Panc1 (cell line): ENCODE data around the gene FADD. TPM values are rescaled to one million over a fixed set of nuclear protein-coding genes. Genes with fewer than 3 reads are reported as not detected.

Source experiments
- ATAC-seq: fragments of 200-7000 bp; cut with Tn5 transposase; 2 replicates; pipeline ENCODE4 v1.9.1; 2020; ENCODE audit warnings: mild to moderate bottlenecking, moderate library complexity
- BruUV-seq: library from RNA; stranded (reverse); fragments of 400-500 nt; replicated peaks from 2 replicates; lab custom pipeline; 2021; lab: Mats Ljungman, UMichigan
- CTCF ChIA-PET: fragments of 300-600 bp; sonication (Branson Sonifier 250); formaldehyde crosslinking; loops from one replicate; lab custom pipeline; 2022; ENCODE audit warnings: antibody characterized with exemption; lab: Charles Lee
- POLR2A ChIA-PET: fragments of 300-600 bp; sonication (Branson Sonifier 250); formaldehyde crosslinking; loops from one replicate; lab custom pipeline; 2022; ENCODE audit warnings: antibody characterized with exemption; lab: Charles Lee
- DNase-seq: peaks from one replicate; pipeline ENCODE4 v3.0.0-alpha.2; 2010; ENCODE audit warnings: low read depth, low spot score
- H3K27ac ChIP-seq: 2 replicates; pipeline ENCODE4 v1.5.1; 2011; ENCODE audit warnings: mild to moderate bottlenecking, low read length, inconsistent platforms
- H3K27me3 ChIP-seq: fragments of 200-500 bp; sonication (Bioruptor generic); 2 replicates; pipeline ENCODE4 v1.6.0; 2014; ENCODE audit warnings: low read length, inconsistent platforms; ENCODE audit not compliant: control insufficient read depth, insufficient read depth
- H3K36me3 ChIP-seq: fragments of 200-500 bp; sonication (Bioruptor generic); 2 replicates; pipeline ENCODE4 v1.5.1; 2014; ENCODE audit warnings: inconsistent platforms, mild to moderate bottlenecking, low read length, moderate library complexity; ENCODE audit not compliant: control insufficient read depth, insufficient read depth
- H3K4me1 ChIP-seq: 2 replicates; pipeline ENCODE4 v1.5.1; 2011; ENCODE audit warnings: inconsistent platforms, mild to moderate bottlenecking, low read length, moderate library complexity; ENCODE audit not compliant: control insufficient read depth, insufficient read depth
- H3K4me3 ChIP-seq, 2 experiments: 2 replicates each; pipeline ENCODE4 v1.5.1; 2011 to 2012; ENCODE audit warnings: low read depth in 2 of 2, low read length in 2 of 2, mild to moderate bottlenecking in 2 of 2, inconsistent platforms in 1 of 2, moderate library complexity in 1 of 2
- H3K9me3 ChIP-seq: fragments of 200-500 bp; sonication (Bioruptor generic); 2 replicates; pipeline ENCODE4 v1.5.1; 2014; ENCODE audit warnings: low read depth, mild to moderate bottlenecking, inconsistent platforms, low read length, moderate library complexity; ENCODE audit not compliant: control insufficient read depth, insufficient read depth
- POLR2AphosphoS5 ChIP-seq: IDR thresholded peaks from 2 replicates; pipeline ENCODE4 v1.6.1; 2012; ENCODE audit warnings: mild to moderate bottlenecking, low read depth, low read length, moderate library complexity
- SIN3A ChIP-seq: IDR thresholded peaks from 2 replicates; pipeline ENCODE4 v1.6.1; 2012; ENCODE audit warnings: low read depth, mild to moderate bottlenecking, low read length, moderate library complexity, borderline replicate concordance; ENCODE audit not compliant: insufficient read depth
- TCF7L2 ChIP-seq: IDR thresholded peaks from 2 replicates; pipeline ENCODE4 v1.6.1; 2011; ENCODE audit warnings: mild to moderate bottlenecking, low read depth, low read length, inconsistent platforms
- in situ Hi-C: cut with HindIII; loops from 2 replicates; pipeline ENCODE4 v1.10.0; 2016; ENCODE audit warnings: low sequenced_read_pairs, low pct_unique_long_range_greater_than_20kb
- intact Hi-C: fragments of 100-400 bp; cut with micrococcal nuclease; formaldehyde crosslinking; loops from one replicate; pipeline ENCODE4 v1.10.0; 2022; ENCODE audit not compliant: unreplicated experiment
- total RNA-seq: library from RNA; stranded (reverse); gene quantifications from one replicate; pipeline ENCODE4 v1.2.1, GENCODE V29; 2021; ENCODE audit not compliant: unreplicated experiment
- TF ChIP-seq, protein P1 (sequence below): fragments of 450-650 bp; IDR thresholded peaks from 2 replicates; pipeline ENCODE4 v1.5.1; 2017; ENCODE audit warnings: mild to moderate bottlenecking
- TF ChIP-seq, protein P2 (sequence below), 2 experiments: IDR thresholded peaks; 2 replicates each; pipeline ENCODE4 v1.6.1; 2011 to 2012; ENCODE audit warnings: low read depth in 2 of 2, control low read depth in 1 of 2, low read length in 1 of 2, mild to moderate bottlenecking in 1 of 2, moderate library complexity in 1 of 2; ENCODE audit not compliant: insufficient read depth in 1 of 2

FADD gene
- total RNA-seq, 1 experiment from 2014 or later, result 47.3 TPM

DNA sequence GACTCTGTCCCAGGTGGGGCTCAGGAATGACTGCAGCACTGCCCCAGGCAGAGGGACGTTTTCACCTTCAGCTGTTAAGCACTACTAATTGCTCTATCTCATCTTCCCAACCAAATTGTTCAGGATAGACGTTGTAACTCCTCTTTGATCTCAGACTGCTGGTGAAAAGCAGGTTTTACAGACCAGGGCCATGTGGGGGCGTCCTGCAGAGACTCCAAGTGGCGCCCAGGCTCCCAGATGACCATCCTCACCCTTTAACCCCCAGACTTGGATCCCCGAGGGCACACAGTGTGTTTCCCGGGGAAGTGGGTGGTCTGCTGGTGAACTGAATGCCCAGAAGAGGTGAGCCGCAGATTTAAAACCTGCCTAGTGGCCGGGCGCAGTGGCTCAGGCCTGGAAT is 23.9 kb downstream of the FADD start:
- TF ChIP-seq TCF7L2 (peak; percentile 68), SIN3A (no peak)
- no peaks in the 10 kb centered on the region for H3K36me3 ChIP-seq
- DNase-seq (no peak), ATAC-seq (no peak)
- BruUV-seq, result no TSS peak
- H3K4me1 ChIP-seq, result no peaks in the 10 kb centered on the region; the same call in 1 of the 2 replicates
- no peaks in the 10 kb centered on the region for H3K27me3 ChIP-seq
- POLR2A ChIA-PET, result no interaction called here
- CTCF ChIA-PET, result no interaction called here
- in situ Hi-C loops, result no loop called here
- no peaks in the 10 kb centered on the region for H3K9me3 ChIP-seq
- intact Hi-C loops, result no loop called here
- no peak overlapping the region for H3K4me3 ChIP-seq
- no peak overlapping the region for H3K27ac ChIP-seq

- H3K4me3 ChIP-seq, result no peak overlapping the region
- no peaks in the 10 kb centered on the region; the same call in 1 of the 2 replicates for H3K9me3 ChIP-seq
- no peaks in the 10 kb centered on the region for H3K36me3 ChIP-seq
- ATAC-seq (no peak), DNase-seq (no peak)
- ChIA-PET POLR2A (no interaction called here), CTCF (no interaction called here)
- no TSS peak for BruUV-seq
- TF ChIP-seq POLR2AphosphoS5 (no peak), SIN3A (no peak), TCF7L2 (no peak)
- TF ChIP-seq, protein P1, sequence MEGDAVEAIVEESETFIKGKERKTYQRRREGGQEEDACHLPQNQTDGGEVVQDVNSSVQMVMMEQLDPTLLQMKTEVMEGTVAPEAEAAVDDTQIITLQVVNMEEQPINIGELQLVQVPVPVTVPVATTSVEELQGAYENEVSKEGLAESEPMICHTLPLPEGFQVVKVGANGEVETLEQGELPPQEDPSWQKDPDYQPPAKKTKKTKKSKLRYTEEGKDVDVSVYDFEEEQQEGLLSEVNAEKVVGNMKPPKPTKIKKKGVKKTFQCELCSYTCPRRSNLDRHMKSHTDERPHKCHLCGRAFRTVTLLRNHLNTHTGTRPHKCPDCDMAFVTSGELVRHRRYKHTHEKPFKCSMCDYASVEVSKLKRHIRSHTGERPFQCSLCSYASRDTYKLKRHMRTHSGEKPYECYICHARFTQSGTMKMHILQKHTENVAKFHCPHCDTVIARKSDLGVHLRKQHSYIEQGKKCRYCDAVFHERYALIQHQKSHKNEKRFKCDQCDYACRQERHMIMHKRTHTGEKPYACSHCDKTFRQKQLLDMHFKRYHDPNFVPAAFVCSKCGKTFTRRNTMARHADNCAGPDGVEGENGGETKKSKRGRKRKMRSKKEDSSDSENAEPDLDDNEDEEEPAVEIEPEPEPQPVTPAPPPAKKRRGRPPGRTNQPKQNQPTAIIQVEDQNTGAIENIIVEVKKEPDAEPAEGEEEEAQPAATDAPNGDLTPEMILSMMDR, result no peak
- TF ChIP-seq, protein P2, sequence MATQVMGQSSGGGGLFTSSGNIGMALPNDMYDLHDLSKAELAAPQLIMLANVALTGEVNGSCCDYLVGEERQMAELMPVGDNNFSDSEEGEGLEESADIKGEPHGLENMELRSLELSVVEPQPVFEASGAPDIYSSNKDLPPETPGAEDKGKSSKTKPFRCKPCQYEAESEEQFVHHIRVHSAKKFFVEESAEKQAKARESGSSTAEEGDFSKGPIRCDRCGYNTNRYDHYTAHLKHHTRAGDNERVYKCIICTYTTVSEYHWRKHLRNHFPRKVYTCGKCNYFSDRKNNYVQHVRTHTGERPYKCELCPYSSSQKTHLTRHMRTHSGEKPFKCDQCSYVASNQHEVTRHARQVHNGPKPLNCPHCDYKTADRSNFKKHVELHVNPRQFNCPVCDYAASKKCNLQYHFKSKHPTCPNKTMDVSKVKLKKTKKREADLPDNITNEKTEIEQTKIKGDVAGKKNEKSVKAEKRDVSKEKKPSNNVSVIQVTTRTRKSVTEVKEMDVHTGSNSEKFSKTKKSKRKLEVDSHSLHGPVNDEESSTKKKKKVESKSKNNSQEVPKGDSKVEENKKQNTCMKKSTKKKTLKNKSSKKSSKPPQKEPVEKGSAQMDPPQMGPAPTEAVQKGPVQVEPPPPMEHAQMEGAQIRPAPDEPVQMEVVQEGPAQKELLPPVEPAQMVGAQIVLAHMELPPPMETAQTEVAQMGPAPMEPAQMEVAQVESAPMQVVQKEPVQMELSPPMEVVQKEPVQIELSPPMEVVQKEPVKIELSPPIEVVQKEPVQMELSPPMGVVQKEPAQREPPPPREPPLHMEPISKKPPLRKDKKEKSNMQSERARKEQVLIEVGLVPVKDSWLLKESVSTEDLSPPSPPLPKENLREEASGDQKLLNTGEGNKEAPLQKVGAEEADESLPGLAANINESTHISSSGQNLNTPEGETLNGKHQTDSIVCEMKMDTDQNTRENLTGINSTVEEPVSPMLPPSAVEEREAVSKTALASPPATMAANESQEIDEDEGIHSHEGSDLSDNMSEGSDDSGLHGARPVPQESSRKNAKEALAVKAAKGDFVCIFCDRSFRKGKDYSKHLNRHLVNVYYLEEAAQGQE (IDR thresholded peaks at IDR 0.05; ENCODE audit: insufficient read depth in 1 of 2, low read depth in 2 of 2, low read length in 1 of 2), result no peak
- no peaks in the 10 kb centered on the region for H3K27me3 ChIP-seq
- H3K27ac ChIP-seq, result no peak overlapping the region
- peaks cover 13% of the 10 kb centered on the region for H3K4me1 ChIP-seq
- in situ Hi-C loops (no loop called here), intact Hi-C loops (no loop called here)
Measured at GRCh38 chr11:70229737-70230136, 26.6 kb downstream of the FADD start.

GRCh38 chr11:70230151-70230839 is 27.2 kb downstream of the FADD start:
- H3K27me3 ChIP-seq, result no peaks in the 10 kb centered on the region
- TF ChIP-seq, protein P1, result no peak
- no peak for TF ChIP-seq POLR2AphosphoS5
- TF ChIP-seq SIN3A, result no peak
- TF ChIP-seq TCF7L2, result no peak
- TF ChIP-seq, protein P2 (IDR thresholded peaks at IDR 0.05; ENCODE audit: insufficient read depth in 1 of 2, low read depth in 2 of 2, low read length in 1 of 2), result no peak
- H3K4me1 ChIP-seq, result peaks cover 13% of the 10 kb centered on the region
- ChIA-PET CTCF (no interaction called here), POLR2A (no interaction called here)
- no TSS peak for BruUV-seq
- H3K27ac ChIP-seq, result no peak overlapping the region
- in situ Hi-C loops, result no loop called here
- intact Hi-C loops, result no loop called here
- H3K9me3 ChIP-seq, result no peaks in the 10 kb centered on the region; the same call in 1 of the 2 replicates
- H3K4me3 ChIP-seq, result no peak overlapping the region
- ATAC-seq (no peak), DNase-seq (no peak)
- no peaks in the 10 kb centered on the region for H3K36me3 ChIP-seq
